ENCODE data around the gene SLAMF1.
"Not testable (repeated sequence)": the region's sequence is repeated elsewhere in the genome, so short reads cannot be mapped to it uniquely, and the experiment has no call there.

Gene SLAMF1

DNA sequence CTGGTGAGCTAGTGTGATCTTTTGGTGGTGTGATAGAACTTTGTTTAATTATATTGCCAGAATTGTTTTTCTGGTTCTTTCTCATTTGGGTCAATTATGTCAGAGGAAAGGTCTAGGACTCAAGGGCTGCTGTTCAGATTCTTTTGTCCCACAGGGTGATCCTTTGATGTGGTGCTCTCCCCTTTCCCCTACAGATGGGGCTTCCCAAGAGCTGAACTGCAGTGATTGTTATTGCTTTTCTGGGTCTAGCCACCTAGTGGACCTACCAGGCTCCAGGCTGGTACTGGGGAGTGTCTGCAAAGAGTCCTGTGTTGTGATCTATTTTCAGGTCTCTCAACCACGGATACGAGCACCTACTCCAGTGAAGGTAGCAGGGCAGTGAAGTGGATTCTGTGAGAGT is 41.6 kb downstream of the SLAMF1 start:
- DNase-seq = no peak
- ATAC-seq = no peak

DNA sequence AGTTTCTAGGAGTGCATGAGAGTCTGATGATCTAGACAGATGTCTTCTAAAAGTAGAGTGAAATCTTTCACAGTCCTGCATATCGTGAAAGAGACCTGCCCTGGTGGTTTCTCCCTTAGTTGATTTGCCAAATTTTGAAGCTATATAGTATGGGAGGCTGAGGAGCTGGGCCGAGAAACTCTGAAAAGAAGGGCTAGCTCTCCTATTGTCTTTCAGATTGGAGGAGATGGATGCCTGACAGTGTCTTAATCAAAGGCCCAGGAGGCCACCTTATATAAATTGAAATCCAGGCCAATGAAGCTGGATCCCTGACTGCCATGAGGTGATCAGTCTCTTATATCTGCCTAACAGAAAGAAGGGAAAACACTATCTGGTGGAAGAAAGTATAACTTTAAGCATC is 49.1 kb downstream of the SLAMF1 start:
- no peak for DNase-seq

DNA sequence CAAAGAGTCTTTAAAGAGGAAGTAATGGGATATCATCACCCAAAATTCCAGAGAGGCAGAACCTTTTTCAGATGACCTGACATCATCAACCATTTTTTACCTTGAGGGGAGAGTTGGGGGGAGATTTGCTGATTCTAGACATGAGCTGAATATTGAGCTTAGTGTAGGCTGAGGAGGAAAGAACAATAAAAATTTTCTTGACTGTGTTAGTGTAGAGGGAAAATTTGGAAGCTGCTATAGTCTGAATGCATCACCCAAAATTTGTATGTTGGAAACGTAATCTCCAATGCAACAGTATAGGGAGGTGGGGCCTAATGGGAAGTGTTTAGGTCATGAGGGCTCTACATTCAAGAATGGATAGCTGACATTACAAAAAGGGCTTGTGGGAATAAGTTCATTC is 49.8 kb downstream of the SLAMF1 start:
- ATAC-seq = no peak

More for the DNA sequence above, 49.1 kb downstream of the SLAMF1 start:
- ATAC-seq = no peak

DNA sequence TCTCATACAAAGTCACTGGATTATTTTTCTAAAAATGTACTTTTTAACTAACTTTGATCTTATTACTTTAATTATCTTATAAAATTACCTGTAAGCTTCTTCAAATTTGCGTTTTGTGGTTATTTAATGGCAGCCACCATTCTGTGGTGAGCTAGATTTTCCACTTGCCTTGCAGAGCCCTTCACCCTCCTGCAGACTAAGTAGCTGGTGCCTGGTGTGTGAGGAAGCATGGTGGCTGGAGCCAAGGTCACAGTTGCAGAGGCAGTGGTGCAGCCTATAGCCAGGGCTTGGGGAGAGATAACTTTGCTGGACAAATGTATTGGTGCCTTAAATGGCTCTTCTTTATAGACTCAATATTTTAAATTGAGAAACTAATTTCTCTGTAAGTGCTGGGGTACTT is 56.4 kb downstream of the SLAMF1 start:
- DNase-seq = no peak

More for the DNA sequence above, 49.8 kb downstream of the SLAMF1 start:
- no peak for DNase-seq

DNA sequence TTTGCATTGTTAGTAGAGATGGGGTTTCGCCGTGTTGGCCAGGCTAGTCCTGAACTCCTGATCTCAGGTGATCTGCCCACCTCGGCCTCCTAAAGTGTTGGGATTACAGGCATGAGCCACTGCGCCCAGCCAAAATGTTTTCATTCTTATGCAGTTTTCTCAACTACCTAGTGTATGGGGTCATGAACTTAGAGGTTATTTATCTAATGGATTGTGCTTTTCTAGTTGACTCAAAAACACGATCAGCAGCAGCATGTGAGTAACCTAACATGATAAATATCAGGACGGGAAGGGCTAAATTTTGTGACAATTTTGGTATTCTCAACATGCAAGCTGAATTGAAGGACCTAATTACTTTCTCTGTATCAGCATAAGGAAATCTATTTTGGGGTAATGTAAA is 58.4 kb downstream of the SLAMF1 start:
- no peak for DNase-seq
- ATAC-seq = no peak

More for the DNA sequence above, 56.4 kb downstream of the SLAMF1 start:
- ATAC-seq = no peak

DNA sequence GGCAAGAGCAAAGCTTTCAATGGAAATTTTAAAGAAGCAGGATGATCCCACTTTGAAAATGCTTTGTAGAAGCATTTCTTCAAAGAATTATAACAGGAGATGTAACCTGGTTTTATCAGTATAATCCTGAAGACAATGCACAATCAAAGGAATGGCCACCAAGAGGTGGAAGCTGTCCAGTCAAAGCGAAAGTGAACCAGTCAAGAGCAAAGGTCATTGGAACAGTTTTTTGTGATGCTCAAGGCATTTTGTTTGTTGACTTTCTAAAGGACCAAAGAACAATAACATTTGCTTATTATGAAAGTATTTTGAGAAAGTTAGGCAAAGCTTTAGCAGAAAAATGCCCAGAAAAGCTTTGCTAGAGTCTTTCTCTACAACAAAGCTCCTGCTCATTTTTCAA is 62.1 kb downstream of the SLAMF1 start:
- ATAC-seq (no peak), DNase-seq (no peak)

DNA sequence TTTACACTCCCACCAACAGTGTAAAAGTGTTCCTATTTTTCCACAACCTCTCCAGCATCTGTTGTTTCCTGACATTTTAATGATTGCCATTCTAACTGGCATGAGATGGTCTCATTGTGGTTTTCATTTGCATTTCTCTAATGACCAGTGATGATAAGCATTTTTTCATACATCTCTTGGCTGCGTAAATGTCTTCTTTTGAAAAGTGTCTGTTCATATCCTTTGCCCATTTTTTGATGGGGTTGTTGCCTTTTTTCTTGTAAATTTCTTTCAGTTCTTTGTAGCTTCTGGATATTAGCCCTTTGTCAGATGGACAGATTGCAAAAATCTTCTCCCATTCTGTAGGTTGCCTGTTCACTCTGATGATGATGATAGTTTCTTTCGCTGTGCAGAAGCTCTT is 63.9 kb downstream of the SLAMF1 start:
- ATAC-seq, DNase-seq: not testable (repeated sequence)

DNA sequence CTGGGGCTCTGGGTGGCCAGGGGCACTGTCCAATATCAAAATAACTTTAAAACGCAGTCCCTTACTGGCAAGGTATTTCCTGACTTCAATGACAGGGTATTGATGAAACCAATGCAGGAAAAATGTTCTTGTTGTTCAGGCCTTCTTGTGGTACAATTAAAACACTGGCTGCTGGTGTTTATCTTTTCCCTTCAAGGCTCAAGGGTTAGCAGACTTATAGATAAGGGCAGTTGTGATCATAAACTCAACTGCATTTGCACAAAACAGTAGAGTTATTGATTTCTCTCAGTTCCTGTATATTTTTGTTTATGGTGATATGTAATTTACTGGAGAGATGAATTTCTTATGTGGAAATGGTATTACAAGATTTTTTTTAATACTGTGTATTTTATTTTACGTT is 64.9 kb downstream of the SLAMF1 start:
- DNase-seq (no peak), ATAC-seq (no peak)

DNA sequence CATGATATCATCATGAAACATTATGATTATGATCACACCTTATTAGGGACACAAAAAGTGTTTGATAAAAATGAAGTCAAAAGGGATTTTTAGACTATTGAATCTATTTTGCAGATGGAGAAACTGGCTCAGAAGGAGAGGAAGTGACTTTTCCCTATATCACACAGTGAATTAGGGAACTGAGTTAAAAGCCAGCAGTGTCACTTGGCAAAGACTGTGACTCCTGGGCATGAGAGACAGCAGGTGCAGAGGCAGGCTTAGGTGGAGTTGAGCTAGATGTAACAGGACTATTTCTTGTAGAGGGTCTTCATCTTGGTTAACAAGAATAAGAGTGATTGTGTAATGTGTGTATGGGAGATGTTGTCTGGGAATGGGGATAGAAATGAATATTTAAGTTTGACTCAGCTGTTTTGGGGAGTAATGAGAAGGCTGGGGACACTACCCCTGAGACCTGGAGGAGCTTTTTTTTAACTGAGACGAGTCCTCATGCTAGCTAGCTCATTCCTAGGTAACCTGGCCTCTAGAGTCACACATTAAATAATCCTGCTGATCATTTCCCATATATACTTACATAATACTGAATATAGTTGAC is 66.5 kb downstream of the SLAMF1 start:
- DNase-seq = no peak
- ATAC-seq = no peak

DNA sequence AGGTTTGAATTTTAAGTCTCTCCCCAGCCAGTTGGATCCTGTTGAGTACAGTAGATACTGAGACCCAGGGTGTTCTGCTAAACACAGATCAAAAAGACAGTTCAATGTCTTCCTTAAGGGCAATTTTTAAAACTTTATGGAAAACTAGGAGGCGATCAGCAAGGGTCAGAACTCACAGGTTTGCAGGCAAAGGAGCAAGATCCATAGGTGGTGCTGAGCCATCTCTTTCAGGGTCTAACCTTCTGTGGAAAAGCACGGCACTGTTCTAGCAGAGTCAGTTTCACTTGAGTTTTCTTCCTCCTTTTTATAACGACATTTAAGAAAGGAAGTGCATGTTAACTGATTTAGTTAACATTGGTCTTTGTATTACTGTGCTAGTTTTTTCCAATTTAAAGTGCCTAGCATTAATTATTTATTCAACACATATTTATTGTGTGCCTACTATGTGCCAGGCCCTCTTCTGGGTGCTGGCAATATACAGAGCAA is 67.6 kb downstream of the SLAMF1 start, which contains the start of gene CD84:
Gene CD84 (minus strand): TSS at position 281 of the 486 bp plus-strand sequence. CDS start 59 bp downstream, at position 222.
- no peak for ATAC-seq

DNA sequence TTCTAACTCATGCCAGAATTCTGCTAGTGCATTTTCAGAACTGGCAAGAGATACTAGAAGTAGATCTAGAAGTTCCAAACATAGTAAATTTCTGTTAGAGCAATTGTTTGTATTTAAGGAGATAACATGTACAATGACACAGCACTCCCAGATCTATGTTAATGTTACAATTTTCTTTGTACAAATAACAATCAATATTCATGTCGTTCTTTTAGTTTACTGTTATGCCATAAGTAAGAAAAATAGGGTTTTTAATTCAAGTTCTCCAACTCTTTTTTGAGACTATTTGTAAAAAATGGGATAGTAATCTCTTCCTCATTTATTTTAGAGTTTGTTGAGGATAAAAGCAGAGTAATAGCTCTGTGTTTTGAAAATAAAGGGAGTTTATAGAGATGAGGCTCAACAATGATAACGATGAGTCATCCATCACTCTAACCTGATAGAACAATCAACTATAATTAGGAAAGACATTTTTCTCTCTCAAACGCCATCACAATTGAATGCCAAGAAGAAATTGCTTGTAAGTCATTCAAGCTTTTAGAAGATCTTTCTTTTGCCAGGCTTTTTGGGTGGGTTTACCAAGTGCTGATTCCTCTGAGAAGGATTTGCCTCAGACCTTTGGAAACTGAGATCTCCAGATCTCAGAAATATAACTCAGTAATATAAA is 68.2 kb downstream of the SLAMF1 start:
- ATAC-seq (no peak), DNase-seq (no peak)

More for the DNA sequence above, 67.6 kb downstream of the SLAMF1 start, which contains the start of gene CD84:
- DNase-seq = no peak

DNA sequence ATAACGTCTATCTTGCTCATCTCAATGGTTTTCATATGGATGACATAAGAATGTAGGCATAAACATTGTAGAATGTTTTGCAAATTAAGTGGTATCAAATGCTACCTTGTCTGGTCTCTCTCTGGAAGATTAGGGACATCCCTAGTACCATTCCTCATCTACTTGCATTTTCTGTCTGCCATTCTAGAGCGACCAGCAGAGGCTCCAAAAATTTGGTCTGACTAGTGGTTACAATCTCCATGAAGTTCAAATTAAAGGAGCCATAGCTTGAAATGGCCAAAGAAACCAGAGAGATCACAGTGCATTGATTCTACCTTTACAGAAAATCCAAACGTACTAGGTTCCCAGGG is 68.7 kb downstream of the SLAMF1 start:
- no peak for DNase-seq
- ATAC-seq = no peak

DNA sequence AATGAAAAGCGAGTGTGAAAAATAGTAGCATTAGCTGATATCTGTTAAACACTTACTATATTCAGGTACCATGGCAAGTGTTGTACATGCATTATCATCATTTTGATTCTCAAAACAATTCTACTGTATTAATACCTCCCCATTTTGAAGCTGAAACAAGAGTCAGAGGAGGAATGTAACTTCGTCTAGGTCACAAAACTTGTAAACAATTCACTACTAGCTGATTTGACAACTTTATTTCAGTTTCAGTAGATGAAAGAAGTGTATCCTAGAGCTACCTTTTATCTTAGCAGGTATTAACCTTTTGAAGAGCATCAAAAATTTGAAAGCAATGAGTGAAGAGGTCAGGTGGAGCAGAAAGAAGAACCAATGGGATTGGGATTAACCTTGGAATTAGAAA is 69.2 kb downstream of the SLAMF1 start:
- ATAC-seq (no peak), DNase-seq (no peak)

DNA sequence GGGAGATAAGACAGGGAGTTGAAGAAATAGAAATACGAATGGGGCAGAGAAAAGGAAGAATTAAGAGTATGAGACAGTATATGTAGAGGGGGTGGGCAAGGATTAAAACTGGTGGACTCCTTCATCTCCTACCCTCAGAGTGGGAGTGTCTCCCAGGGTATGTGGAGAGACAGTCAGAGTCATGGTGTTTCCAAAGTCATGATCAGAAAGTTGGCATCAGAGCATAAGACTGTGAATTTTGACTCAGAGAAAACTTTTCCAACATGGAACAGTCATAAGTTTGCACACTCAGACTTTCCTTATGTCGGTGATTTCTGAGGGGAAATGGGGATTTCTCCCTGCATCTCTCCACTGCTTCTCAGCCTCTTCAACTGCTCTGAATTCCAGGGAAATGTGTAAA is 70.0 kb downstream of the SLAMF1 start:
- ATAC-seq (peak; percentile 56), DNase-seq (no peak)

DNA sequence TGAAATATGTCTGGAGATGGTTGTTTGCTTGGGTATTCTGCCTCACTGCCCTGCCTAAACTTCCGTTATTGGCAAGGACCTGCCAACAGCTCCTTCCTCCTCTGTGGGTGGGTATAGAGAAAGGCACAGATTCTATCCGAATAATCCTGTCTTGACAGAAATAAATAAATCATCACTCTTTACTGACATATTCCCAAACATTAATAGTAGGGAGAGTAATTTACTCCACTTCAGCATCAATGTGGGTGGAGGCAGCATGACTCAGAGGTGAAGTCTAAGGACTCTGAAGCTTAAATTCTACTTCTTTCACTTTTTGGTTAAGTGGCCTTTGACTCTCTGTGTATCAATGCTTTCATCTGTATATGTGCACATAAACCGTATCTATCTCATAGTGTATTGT is 70.5 kb downstream of the SLAMF1 start:
- peak; percentile 68 for ATAC-seq
- peak; percentile 66 for DNase-seq

DNA sequence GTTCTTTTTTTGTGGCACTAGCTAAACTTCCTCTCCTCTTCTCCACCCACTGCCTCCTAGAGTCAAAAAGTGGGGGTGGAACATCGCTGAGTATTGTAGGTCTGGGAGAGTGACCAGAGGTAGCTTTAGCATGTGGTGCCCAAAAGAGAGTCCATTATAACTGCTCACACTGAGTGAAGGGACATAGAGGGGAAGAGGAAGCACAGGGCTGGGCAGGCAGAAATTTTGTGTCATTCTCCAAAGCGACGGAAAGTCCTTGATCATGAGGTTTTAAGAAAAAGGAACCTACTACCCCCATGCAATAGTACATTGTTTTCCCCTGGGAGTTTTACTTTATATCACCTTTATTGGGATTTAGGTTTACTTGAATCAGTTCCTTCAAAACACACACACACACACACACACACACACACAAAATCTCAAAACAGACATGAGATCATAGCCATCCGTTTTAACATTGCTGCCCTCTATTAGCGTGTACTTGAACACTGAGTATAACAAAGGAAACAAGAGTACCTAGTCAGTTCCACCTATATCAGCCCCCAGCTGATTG is 71.7 kb downstream of the SLAMF1 start:
- DNase-seq (peak; percentile 31), ATAC-seq (peak; percentile 56)

DNA sequence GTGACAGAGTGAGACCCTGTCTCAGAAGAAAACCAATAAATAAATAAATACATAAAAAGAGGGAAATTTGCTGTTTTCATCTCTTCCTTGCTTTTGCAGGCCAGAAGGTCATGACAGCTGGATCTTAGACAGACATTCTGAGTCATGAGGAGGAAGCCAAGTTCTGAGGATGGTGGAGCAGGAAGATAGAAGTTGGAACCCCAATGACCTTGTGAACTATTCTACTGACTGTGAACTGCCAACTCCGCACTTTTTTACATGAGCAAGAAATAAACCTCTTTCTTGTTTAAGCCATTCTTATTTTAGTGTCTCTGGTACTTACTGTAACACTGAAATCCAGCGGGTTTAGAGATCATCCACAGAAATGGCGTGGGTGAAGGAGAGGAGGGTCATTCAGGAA is 76.0 kb downstream of the SLAMF1 start:
- DNase-seq = no peak
- no peak for ATAC-seq

DNA sequence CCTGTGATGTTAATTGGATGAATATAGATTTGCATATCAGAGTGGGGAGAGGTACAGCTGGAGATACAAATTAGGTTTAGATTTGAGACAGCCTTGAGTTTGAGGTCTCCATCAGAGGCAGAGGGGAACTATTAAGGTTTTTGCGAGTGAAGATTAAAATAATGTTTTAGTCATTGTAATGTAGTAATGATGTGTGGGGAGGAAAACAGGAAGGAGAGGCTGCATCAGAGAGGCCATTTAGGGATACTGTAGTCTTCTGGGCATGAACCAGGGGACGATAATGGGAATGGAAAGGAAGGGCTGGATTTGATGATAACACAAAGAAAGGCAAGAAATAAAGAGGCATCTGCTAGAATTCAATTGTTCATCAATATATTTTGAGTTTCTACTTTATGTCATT is 77.0 kb downstream of the SLAMF1 start:
- no peak for ATAC-seq
- no peak for DNase-seq

DNA sequence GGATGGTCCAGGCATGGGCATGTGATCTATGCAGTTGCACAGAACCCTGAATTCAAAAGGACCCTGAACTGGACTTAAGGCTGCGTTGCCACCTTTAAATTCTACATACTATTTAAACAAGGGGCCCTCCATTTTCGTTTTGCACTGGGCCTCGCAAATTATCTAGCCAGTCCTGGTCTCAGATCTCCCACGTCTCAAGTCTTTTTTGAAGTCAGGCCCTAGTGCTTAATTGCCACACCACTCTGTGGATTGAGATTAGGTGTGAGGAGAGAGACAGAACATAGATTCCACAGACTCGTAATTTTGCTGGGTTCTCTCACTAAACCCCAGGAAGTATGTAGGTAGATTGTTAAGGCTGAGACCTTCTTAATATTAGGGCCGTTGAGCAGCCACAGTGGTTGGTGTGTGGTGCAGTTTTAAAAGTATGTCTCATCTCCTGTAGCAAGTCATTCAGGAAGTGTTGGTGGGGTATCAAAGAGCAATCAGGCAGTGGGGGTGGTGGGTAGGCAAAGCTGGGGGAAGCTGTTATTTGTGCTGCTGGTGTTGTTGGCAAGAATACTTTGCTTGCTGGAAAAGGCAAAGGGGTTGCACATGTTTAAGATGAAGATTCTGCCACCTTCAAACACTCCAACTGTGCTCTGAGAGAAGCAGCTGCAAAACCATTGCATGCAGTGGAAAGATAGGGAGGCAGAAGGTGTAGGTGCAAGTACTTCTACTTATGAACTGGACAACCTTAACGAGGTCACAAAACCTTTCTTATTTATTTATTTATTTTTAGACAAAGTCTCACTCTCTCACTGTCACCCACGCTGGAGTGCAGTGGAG is 78.8 kb downstream of the SLAMF1 start:
- ATAC-seq (peak; percentile 98), DNase-seq (peak; percentile 70)

DNA sequence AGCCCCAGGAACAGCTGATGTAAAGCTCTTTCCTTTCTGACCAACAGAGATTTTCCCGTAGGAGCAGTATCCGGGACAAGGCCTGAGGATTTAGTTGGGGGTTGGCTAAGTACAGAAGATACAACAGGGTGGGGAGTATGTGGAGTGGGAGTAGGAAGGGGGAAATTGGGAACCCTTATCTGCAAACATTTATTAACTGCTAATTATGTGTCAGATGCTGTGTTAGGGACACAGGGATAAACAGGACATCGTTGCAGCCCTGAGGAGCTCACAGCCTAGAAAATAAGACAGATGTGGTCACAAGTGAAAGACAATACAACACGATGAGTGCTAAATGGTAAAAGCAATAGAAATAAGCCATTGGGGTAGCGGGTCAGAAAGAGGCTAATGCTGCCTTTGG is 79.5 kb downstream of the SLAMF1 start:
- DNase-seq (no peak), ATAC-seq (no peak)

DNA sequence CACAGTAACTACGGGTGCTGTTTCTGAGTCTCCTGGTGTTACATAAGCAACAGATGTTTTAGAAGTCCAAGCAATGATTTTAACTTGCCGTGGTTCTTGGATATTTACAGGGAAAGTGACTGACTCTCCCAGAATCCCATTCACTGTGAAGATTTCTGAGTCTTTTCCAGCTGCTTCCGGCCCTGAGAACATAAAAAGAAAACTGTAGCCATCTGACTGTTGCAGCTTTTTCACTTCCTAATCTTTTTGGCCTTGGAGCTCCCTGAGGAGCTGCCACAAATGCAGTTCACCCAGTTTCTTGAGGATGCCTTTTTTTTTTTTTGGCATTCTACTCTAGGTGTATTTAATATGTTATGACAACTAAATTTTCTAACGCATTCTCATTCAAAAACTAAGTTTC is 81.3 kb downstream of the SLAMF1 start:
- ATAC-seq (no peak), DNase-seq (no peak)

DNA sequence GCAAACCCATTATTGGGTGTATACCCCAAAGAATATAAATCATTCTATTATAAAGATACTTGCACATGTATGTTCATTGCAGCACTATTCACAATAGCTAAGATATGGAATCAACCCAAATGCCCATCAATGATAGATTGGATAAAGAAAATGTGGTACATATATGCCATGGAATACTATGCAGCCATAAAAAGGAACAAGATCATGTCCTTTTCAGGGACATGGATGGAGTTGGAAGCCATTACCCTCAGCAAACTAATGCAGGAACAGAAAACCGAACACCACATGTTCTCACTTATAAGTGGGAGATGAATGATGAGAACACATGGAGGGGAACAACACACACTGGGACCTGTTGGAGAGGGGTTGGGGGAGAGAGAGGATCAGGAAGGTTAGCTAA is 83.6 kb downstream of the SLAMF1 start:
- ATAC-seq, DNase-seq: not testable (repeated sequence)

DNA sequence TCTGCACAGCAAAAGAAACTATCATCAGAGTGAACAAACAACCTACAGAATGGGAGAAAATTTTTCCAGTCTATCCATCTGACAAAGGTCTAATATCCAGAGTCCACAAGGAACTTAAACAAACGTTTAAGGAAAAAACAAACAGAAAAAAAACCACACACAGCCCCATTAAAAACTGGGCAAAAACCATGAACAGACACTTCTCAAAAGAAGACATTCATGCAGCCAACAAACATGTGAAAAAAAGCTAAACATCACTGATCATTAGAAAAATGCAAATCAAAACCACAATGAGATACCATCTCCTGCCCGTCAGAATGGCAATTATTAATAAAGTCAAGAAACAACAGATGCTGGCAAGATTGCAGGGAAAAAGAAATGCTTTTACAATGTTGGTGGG is 84.1 kb downstream of the SLAMF1 start:
- not testable (repeated sequence) for DNase-seq, ATAC-seq
